GM19372 (cell line): ENCODE data around the gene GJB1.

Source experiments
- ATAC-seq: cut with Tn5 transposase; IDR thresholded peaks from one replicate; pipeline ENCODE4 v1.9.1; 2021; ENCODE audit warnings: mild to moderate bottlenecking, low read depth, moderate library complexity; ENCODE audit not compliant: unreplicated experiment

The GJB1 gene

GRCh38 chrX:71214604-71215337 lies 8.3 kb upstream of the GJB1 start:
- ATAC-seq: no peak

GRCh38 chrX:71215338-71215912 lies 7.6 kb upstream of the GJB1 start:
- no peak for ATAC-seq

GRCh38 chrX:71216485-71216884 lies 6.5 kb upstream of the GJB1 start:
- ATAC-seq: no peak

GRCh38 chrX:71217298-71217697 lies 5.7 kb upstream of the GJB1 start:
- no peak for ATAC-seq

- no peak for ATAC-seq
Observed at GRCh38 chrX:71221145-71221544, 1.9 kb upstream of the GJB1 start.

GRCh38 chrX:71224098-71224708 lies 1.2 kb downstream of the GJB1 start:
- ATAC-seq: no peak

- no peak for ATAC-seq
Observed at GRCh38 chrX:71225009-71225408, 2.0 kb downstream of the GJB1 start.

- ATAC-seq: no peak
Observed at GRCh38 chrX:71225676-71226075, 2.7 kb downstream of the GJB1 start.

- no peak for ATAC-seq
Observed at GRCh38 chrX:71227370-71228062, 4.5 kb downstream of the GJB1 start.

- ATAC-seq: no peak
Observed at GRCh38 chrX:71228063-71228642, 5.1 kb downstream of the GJB1 start.

- no peak for ATAC-seq
Observed at GRCh38 chrX:71235482-71235881, 12.5 kb downstream of the GJB1 start.

- no peak for ATAC-seq
Observed at GRCh38 chrX:71236836-71237235, 13.8 kb downstream of the GJB1 start.

- no peak for ATAC-seq
Observed at GRCh38 chrX:71239781-71240180, 16.8 kb downstream of the GJB1 start.

- no peak for ATAC-seq
Observed at GRCh38 chrX:71241301-71241700, 18.3 kb downstream of the GJB1 start.

- ATAC-seq: no peak
Observed at GRCh38 chrX:71244359-71245128, 21.5 kb downstream of the GJB1 start.

- no peak for ATAC-seq
Observed at GRCh38 chrX:71245159-71245558, 22.1 kb downstream of the GJB1 start.

- ATAC-seq: no peak
Observed at GRCh38 chrX:71250841-71251240, 27.8 kb downstream of the GJB1 start.

- no peak for ATAC-seq
Observed at GRCh38 chrX:71251466-71251973, 28.5 kb downstream of the GJB1 start.

GRCh38 chrX:71252221-71252620 lies 29.2 kb downstream of the GJB1 start:
- no peak for ATAC-seq
